ENCODE data around the gene OMP.

The OMP gene

DNA sequence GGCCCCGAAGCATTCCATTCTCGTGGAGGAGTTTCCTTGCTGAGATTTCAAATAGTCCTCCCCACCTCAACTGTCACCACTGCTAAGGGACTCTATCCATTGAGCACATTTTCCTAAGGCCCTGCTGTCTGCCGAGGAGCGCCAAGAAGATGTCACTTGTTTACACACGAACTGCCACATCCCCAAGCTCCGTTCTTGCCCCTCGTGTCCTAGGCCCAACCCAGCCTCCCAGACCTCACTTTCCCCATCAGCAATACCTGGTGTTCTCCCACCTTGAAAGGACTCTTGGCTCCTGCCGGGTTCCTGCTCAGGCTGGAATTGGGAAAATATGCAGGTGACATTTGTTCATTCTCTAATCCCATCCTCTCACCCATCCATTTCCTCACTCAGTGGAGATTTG lies 21.4 kb downstream of the OMP start:
- H2AFZ ChIP-seq (ENCODE audit: low read length) = no peak overlapping the region
- no peaks in the 10 kb centered on the region for H3F3A ChIP-seq (ENCODE audit: low read depth)
- H3K9ac ChIP-seq (ENCODE audit: low read depth, low read length, poor library complexity, severe bottlenecking) = no peak overlapping the region
- no peaks in the 10 kb centered on the region for H3K27me3 ChIP-seq (ENCODE audit: insufficient read depth, low read length, poor library complexity, severe bottlenecking)
- no peaks in the 10 kb centered on the region for H3K9me2 ChIP-seq (replicated peaks; ENCODE audit: low read depth, low read length)
- no peaks in the 10 kb centered on the region for H4K20me1 ChIP-seq (ENCODE audit: insufficient read depth, low read length, poor library complexity, severe bottlenecking)
- H3K79me2 ChIP-seq (ENCODE audit: insufficient read depth, low read length) = no peaks in the 10 kb centered on the region
- no peaks in the 10 kb centered on the region; the same call in 1 of the 2 replicates for H3K36me3 ChIP-seq (ENCODE audit: insufficient read depth, low read length)
- peaks cover 20% of the 10 kb centered on the region for H3K4me1 ChIP-seq (ENCODE audit: insufficient read depth, low read length, poor library complexity, severe bottlenecking)
- no peak overlapping the region for H3K4me2 ChIP-seq (ENCODE audit: low read depth, low read length, poor library complexity, severe bottlenecking)
- TF ChIP-seq, protein P1, sequence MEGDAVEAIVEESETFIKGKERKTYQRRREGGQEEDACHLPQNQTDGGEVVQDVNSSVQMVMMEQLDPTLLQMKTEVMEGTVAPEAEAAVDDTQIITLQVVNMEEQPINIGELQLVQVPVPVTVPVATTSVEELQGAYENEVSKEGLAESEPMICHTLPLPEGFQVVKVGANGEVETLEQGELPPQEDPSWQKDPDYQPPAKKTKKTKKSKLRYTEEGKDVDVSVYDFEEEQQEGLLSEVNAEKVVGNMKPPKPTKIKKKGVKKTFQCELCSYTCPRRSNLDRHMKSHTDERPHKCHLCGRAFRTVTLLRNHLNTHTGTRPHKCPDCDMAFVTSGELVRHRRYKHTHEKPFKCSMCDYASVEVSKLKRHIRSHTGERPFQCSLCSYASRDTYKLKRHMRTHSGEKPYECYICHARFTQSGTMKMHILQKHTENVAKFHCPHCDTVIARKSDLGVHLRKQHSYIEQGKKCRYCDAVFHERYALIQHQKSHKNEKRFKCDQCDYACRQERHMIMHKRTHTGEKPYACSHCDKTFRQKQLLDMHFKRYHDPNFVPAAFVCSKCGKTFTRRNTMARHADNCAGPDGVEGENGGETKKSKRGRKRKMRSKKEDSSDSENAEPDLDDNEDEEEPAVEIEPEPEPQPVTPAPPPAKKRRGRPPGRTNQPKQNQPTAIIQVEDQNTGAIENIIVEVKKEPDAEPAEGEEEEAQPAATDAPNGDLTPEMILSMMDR (conservative IDR thresholded peaks at IDR 0.05; ENCODE audit: low read length) = no peak
- TF ChIP-seq EZH2phosphoT487 (IDR thresholded peaks at IDR 0.05; ENCODE audit: borderline replicate concordance) = no peak
- no peak overlapping the region for H3K4me3 ChIP-seq (ENCODE audit: low read length, poor library complexity, severe bottlenecking)
- H3K9me3 ChIP-seq (ENCODE audit: insufficient read depth, low read depth, low read length) = no peaks in the 10 kb centered on the region

DNA sequence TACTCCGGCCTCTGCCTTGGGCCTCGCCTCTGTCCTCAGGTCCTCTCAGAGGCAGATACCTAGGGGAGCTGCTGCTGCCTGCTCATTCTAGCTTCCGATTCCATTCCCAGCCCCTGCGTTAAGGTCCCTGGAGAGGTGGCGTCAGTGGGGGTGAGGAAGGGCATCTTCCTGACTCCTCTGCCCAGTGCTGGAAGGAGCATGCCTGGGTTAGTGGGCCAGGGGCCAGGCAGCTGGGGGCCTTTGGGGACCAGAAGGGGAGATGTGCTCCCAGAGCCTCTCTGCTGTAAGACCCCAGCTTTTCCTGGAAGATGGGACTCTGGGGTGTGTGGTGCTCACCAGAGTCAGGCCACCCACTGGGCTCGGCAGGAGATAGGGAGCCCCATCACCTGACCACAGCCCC lies 21.8 kb downstream of the OMP start:
- Histone ChIP-seq H3K27me3 (ENCODE audit: insufficient read depth, low read length, poor library complexity, severe bottlenecking) (no peaks in the 10 kb centered on the region), H3F3A (ENCODE audit: low read depth) (no peaks in the 10 kb centered on the region), H3K9me3 (ENCODE audit: insufficient read depth, low read depth, low read length) (no peaks in the 10 kb centered on the region), H3K4me1 (ENCODE audit: insufficient read depth, low read length, poor library complexity, severe bottlenecking) (peaks cover 20% of the 10 kb centered on the region), H3K36me3 (ENCODE audit: insufficient read depth, low read length) (no peaks in the 10 kb centered on the region; the same call in 1 of the 2 replicates), H4K20me1 (ENCODE audit: insufficient read depth, low read length, poor library complexity, severe bottlenecking) (no peaks in the 10 kb centered on the region), H3K4me2 (ENCODE audit: low read depth, low read length, poor library complexity, severe bottlenecking) (no peak overlapping the region), H3K79me2 (ENCODE audit: insufficient read depth, low read length) (no peaks in the 10 kb centered on the region), H2AFZ (ENCODE audit: low read length) (no peak overlapping the region), H3K9me2 (replicated peaks; ENCODE audit: low read depth, low read length) (no peaks in the 10 kb centered on the region), H3K9ac (ENCODE audit: low read depth, low read length, poor library complexity, severe bottlenecking) (no peak overlapping the region), H3K4me3 (ENCODE audit: low read length, poor library complexity, severe bottlenecking) (no peak overlapping the region)
- TF ChIP-seq, protein P1 (conservative IDR thresholded peaks at IDR 0.05; ENCODE audit: low read length) = no peak
- TF ChIP-seq EZH2phosphoT487 (IDR thresholded peaks at IDR 0.05; ENCODE audit: borderline replicate concordance) = no peak

DNA sequence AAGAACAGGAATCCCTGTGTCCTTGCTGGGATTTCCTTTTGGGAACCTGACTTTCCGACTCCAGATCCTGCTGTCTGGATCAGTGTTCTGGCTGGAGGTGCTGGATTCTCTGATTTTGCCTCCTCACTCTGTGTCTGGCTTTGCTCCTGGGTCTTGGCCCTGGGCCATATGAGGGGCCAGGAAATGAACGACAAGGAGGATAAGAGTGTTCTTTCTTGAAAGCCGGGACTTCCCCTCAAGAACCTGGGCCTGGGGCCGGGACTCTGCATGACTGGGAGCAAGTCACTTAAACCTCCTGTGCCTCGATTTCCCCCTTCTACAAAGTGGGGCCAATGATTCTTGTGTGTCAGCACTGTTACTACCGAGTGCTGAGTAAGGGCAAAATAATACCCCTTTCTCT lies 22.6 kb downstream of the OMP start:
- H3K4me3 ChIP-seq (ENCODE audit: low read length, poor library complexity, severe bottlenecking) = no peak overlapping the region
- no peaks in the 10 kb centered on the region for H4K20me1 ChIP-seq (ENCODE audit: insufficient read depth, low read length, poor library complexity, severe bottlenecking)
- H3K36me3 ChIP-seq (ENCODE audit: insufficient read depth, low read length) = no peaks in the 10 kb centered on the region; the same call in 1 of the 2 replicates
- no peak overlapping the region for H2AFZ ChIP-seq (ENCODE audit: low read length)
- H3K9ac ChIP-seq (ENCODE audit: low read depth, low read length, poor library complexity, severe bottlenecking) = no peak overlapping the region
- H3K79me2 ChIP-seq (ENCODE audit: insufficient read depth, low read length) = no peaks in the 10 kb centered on the region
- TF ChIP-seq, protein P1 (conservative IDR thresholded peaks at IDR 0.05; ENCODE audit: low read length) = no peak
- TF ChIP-seq EZH2phosphoT487 (IDR thresholded peaks at IDR 0.05; ENCODE audit: borderline replicate concordance) = no peak
- H3F3A ChIP-seq (ENCODE audit: low read depth) = no peaks in the 10 kb centered on the region
- no peaks in the 10 kb centered on the region for H3K9me2 ChIP-seq (replicated peaks; ENCODE audit: low read depth, low read length)
- H3K9me3 ChIP-seq (ENCODE audit: insufficient read depth, low read depth, low read length) = no peaks in the 10 kb centered on the region
- peaks cover 19% of the 10 kb centered on the region for H3K4me1 ChIP-seq (ENCODE audit: insufficient read depth, low read length, poor library complexity, severe bottlenecking)
- H3K27me3 ChIP-seq (ENCODE audit: insufficient read depth, low read length, poor library complexity, severe bottlenecking) = no peaks in the 10 kb centered on the region
- no peak overlapping the region for H3K4me2 ChIP-seq (ENCODE audit: low read depth, low read length, poor library complexity, severe bottlenecking)
